NCI-H2227 (cell line): ENCODE results near the gene SPINT1.
A peak's percentile ranks its signal among the peaks of the same experiment; 100 is the strongest.

ENCODE experiments used
- DNase-seq: peaks from one replicate; lab custom pipeline; 2025; ENCODE audit not compliant: unreplicated experiment; lab: John Stamatoyannopoulos, UW

Gene SPINT1

DNA sequence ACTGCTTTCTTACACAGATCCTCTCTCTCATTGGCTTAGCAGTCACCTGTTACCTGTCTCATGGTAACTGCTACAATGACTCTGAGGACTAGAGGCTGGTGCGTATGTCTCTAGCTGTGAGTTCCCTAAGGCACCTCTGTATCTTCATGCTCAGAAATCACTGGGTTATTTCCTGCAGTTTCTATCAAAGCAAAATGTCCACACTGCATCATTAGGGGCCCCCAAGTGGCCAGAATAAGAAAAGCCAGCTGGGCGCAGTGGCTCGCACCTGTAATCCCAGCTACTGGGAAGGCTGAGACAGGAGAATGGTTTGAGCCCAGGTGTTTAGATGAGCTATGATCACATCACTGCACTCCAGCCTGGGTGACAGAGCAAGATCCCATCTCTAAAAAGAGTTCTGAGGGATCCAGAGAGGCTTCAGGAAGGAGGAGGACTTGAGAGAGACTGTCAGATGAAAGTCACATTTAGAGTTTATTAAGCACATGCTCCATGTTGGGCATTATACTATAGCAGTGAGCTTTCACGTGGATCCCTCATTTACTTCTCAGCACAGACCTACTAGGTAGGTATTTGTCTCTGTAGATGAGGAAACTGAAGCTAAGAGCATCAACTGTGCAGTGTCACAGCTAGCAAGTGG is 48.1 kb downstream of the SPINT1 start:
- peak; percentile 59 for DNase-seq

DNA sequence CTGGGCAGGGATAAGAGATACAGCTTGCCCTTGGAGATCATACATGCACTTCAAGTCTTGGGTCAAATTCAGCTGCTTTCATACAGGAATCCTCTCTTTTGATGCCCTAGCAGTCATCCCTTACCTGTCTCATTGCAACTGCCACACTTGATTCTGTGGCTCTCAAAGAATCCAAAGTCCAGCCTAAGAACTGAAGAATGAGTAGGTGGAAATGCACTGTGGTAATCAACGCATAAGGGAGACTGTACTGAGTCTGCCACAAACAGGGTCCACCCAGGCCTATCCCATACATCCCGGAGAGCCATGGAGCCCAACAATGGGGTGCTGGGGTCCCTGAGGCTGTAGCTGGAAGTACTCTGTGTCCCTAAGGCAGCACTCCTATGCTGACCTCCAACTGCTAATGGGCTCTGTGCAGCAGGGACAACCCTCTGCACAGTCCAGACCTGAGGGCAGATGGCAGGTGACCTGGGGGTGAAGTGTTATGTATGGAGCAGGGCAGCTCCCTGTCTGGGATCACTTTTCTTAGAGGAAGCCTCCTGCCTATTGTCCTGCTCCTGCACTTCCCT is 48.7 kb downstream of the SPINT1 start:
- no peak for DNase-seq

DNA sequence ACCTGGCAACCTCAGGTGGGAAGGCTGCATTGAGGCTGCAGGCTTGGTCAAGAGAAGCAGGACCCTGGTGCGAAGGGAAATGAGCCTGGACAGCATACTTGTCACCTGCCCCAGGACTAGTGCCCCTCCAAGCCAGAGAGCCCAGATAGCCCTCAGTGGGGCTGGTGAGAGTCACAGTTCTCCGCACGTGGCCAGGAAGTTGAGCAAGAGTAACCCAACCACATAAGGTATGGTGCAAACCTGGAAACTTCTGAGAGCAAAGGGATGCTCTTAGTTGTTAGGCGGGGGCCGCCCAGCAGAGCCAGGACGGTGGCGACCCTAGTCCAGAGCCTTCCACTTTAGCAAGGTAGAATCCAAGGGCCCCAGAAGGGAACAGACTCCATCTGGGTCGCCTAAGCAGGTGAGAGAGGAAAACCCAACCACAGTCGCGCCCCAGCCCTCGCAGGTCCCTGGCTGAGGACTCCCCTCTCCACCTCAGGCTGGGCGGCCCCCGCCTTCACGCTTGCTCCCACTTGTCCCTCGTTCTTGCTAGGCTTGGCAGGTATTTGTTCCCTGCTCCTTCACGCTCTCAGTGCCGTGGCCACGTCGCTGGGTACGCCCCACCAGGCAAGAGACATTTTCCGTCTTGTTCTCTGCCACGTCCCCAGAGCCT is 49.3 kb downstream of the SPINT1 start:
- no peak for DNase-seq

DNA sequence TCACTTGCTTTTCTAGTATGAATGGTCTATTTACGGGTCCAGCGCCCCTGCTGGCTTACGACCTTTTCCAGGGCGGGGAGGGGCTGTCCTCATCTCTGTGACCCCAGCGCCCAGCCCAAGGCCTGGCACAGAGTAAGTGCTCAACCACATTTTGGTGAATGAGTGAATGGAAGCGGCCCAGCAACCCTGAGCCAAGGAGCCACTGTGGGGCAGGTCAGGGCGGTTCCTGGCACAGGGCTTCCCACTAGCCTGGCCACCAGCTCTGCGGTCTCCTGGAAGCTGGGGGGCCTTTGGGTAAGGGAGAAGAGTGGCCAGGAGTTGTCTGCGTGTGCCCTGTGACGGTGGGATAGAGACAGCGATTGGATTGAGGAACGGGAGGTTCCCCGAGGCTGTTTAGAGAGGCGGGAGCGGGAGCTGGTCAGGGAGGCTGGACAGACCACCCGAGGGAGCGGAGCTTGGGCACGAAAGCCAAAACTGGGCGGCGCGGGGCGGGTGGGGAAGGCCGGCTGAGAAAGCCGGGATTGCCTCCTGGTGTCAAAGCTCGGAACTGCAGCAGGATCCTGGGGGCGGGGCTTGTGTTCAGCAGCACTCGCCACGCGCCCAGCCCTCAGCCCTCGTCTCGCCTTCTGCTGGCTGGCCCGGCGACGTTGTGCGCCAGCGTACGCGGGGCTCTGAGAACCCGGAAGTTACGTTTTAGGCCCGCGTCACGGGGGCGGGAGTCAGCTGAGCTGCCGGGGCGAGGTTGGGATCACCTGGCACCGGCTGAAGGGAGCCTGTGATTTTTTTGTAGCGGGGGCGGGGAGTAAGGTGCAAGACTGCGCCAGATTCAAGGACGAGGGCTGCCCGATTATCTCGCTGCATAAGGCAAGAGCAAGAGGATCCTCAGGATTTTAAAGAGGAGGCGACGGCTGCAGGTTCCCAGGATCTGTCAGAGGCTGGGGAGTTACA is 50.2 kb downstream of the SPINT1 start, which contains the start of gene VPS18:
TSS of gene VPS18 (plus strand) at position 718 of the 948 bp plus-strand sequence. CDS start 319 bp downstream, outside the sequence.
- peak; percentile 96 for DNase-seq

DNA sequence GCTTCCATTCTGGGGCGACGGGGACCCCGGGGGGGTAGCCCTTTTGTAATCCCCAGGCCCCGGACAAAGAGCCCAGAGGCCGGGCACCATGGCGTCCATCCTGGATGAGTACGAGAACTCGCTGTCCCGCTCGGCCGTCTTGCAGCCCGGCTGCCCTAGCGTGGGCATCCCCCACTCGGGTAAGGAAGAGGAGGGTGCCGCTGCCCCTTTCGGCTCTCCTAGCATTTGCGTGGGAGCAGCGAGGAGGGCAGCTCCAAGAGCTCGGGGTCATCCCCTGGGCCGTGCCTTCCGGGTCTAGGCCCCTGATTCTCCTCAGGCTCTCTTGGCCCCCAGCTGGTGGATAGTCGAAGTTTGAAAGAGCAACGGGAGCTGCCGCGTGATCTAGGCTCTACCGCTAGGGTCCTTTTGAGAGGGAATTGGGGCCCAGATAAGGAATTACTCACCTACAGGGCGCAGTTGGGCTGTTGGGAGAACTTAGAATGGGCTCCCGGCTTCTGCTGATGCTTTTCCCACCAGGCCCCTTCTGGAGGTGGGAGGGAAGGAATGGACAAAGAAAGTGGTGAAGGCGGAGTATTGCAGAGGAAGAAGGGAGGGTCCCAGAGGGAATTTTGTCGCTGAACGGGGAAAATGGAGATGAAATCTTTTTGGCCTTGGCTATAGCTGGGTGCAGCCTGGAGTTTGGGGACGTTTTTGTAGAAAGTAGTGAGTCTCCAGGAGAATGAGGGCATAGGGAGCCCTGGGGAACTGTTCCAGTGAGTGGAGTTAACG is 51.0 kb downstream of the SPINT1 start:
- DNase-seq, result peak; percentile 47

DNA sequence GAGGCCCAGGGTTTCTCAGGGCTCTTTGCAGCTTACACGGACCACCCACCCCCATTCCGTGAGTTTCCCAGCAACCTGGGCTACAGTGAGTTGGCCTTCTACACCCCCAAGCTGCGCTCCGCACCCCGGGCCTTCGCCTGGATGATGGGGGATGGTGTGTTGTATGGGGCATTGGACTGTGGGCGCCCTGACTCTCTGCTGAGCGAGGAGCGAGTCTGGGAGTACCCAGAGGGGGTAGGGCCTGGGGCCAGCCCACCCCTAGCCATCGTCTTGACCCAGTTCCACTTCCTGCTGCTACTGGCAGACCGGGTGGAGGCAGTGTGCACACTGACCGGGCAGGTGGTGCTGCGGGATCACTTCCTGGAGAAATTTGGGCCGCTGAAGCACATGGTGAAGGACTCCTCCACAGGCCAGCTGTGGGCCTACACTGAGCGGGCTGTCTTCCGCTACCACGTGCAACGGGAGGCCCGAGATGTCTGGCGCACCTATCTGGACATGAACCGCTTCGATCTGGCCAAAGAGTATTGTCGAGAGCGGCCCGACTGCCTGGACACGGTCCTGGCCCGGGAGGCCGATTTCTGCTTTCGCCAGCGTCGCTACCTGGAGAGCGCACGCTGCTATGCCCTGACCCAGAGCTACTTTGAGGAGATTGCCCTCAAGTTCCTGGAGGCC is 55.8 kb downstream of the SPINT1 start:
- DNase-seq, result no peak

DNA sequence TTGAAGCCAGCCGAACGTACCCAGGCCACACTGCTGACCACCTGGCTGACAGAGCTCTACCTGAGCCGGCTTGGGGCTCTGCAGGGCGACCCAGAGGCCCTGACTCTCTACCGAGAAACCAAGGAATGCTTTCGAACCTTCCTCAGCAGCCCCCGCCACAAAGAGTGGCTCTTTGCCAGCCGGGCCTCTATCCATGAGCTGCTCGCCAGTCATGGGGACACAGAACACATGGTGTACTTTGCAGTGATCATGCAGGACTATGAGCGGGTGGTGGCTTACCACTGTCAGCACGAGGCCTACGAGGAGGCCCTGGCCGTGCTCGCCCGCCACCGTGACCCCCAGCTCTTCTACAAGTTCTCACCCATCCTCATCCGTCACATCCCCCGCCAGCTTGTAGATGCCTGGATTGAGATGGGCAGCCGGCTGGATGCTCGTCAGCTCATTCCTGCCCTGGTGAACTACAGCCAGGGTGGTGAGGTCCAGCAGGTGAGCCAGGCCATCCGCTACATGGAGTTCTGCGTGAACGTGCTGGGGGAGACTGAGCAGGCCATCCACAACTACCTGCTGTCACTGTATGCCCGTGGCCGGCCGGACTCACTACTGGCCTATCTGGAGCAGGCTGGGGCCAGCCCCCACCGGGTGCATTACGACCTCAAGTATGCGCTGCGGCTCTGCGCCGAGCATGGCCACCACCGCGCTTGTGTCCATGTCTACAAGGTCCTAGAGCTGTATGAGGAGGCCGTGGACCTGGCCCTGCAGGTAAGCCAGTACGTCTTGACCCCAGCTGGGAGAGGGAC is 56.6 kb downstream of the SPINT1 start:
- DNase-seq, result no peak

DNA sequence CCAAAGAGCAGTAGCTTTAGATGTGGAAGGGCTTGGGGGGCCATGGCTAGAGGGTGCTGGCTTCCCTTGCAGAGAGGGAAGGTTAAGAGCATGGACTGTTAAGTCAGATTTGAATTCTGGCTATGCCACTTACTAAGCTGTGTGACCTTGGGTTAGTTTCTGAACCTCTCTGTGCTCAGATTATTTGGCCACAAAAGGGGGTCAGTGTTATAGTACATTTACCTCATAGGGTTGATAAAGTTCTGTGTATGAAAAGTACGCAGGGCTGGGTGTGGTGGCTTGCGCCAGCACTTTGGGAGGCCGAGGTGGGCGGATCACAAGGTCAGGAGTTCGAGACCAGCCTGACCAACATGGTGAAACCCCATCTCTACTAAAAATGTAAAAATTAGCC is 57.2 kb downstream of the SPINT1 start:
- no peak for DNase-seq

DNA sequence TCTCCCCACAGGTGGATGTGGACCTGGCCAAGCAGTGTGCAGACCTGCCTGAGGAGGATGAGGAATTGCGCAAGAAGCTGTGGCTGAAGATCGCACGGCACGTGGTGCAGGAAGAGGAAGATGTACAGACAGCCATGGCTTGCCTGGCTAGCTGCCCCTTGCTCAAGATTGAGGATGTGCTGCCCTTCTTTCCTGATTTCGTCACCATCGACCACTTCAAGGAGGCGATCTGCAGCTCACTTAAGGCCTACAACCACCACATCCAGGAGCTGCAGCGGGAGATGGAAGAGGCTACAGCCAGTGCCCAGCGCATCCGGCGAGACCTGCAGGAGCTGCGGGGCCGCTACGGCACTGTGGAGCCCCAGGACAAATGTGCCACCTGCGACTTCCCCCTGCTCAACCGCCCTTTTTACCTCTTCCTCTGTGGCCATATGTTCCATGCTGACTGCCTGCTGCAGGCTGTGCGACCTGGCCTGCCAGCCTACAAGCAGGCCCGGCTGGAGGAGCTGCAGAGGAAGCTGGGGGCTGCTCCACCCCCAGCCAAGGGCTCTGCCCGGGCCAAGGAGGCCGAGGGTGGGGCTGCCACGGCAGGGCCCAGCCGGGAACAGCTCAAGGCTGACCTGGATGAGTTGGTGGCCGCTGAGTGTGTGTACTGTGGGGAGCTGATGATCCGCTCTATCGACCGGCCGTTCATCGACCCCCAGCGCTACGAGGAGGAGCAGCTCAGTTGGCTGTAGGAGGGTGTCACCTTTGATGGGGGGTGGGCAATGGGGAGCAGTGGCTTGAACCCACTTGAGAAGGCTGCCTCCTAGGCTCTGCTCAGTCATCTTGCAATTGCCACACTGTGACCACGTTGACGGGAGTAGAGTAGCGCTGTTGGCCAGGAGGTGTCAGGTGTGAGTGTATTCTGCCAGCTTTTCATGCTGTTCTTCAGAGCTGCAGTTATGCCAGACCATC is 59.0 kb downstream of the SPINT1 start:
- no peak for DNase-seq

DNA sequence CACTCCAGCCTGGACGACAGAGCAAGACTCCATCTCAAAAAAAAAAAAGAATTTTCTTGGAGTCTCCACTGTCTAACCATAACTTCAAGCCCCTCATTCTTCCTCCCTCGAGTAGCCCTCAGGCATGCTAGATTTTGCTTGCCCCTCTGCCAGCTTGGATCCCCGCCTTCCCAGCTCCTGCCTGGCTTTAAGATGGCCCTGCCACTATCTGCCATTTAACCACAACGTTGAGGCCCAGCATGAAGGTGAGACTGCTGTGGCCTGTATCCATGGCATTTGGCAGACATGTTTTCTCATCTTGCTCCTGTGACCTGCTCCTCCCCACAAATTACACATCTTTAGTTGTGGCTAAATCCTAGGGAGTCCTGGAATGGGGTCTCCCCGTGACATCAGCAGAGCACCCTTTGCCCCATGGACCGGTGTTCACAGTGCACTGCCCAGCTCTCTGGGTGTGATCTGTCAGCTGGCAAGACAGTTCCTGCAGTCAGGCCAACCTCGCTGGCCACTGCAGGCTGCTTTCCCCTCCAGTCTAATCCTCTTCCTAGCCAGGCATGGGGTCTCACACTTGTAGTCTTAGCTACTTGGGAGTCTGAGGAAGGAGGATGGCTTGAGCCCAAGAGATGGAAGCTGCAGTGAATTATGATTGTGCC is 60.8 kb downstream of the SPINT1 start:
- no peak for DNase-seq

DNA sequence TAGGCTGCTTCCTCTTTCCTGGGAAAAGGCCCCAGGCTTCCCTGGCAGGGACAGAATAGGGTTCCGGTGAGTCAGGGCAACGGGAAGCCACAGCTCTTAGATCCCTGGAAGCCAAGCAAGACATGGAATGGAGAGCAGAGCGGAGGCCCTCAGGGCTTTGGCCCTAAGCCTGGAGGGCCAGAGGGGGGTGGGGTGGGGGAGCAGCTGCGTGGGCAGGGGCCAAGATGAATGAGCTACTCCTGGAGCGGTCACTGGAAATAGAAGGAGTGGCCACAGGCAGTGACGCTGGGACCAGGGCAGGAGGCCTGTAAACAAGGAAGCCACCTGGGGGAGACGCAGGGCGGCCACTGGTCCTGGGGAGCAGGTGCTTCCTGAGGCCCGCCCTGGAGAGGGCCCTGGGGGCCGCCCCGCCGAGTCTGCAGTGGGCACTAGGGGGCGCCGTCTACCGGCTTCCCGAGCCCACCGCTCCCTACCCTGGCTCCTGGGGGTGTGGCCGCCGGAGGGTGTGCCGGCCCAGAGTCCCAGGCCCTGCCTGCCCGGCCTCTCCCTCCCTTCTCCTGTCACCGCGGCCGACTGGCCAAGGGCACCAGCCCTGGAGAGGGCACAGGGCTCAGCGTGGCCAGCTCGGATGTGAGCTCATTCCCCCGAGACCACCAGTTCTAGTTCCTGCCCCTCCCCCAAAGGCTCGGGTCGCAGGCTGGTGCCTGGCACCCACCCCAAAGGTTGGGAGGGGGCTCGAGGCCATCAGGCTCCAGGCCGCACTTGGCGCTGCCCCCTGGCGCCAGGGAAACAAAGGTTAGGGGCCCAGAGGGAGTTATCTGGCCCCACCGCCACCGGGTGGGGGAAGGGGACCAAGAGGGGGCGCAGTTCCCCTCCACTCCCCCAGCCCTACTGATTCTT is 62.5 kb downstream of the SPINT1 start:
- peak; percentile 83 for DNase-seq

DNA sequence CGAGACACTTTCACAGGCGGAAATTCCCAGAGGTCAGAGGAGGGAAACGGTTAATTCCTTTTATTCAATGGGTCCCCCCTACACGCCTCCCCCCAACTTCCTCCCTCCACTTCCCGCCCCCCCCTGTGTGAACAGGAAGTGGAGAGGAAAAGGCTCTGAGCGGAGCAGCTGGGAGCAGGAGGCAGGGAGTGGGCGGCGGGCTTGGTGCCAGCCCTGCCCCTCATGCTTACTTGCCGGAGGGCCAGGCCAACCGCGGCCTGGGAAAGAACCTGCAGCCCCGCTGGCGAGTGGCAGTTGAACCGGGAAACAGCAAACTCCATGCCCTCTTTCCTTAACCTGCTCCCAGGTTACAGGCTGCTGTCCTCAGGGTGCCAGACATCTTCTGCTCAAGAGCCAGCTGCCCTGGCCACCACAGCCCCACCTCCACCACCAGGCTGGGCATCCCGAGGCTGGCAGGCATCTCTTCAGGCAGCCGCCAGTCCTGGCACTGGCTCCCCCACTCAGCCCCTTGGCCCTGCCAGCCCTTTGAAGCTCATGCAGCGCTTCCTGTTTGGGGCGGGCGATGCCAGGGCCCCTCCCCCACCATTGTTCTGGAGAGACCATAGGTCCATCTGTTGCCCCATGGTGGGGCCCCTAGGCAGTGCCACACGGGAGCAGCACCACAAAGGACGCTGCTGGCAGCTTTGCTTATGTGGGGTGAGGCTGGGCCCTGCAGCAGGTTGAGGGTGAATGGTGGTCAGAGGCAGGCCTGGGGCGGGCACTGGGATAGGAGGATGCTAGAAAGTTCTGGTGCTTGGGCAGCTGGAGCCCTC is 63.3 kb downstream of the SPINT1 start:
- peak; percentile 71 for DNase-seq
